Caki2 (cell line): ENCODE measurements around the gene GPR137B. TPM values are rescaled to one million over a fixed set of nuclear protein-coding genes. Genes with fewer than 3 reads are reported as not detected.
"Not testable (repeated sequence)": the region's sequence is repeated elsewhere in the genome, so short reads cannot be mapped to it uniquely, and the experiment has no call there.

Experiments used
- DNase-seq: peaks from one replicate; pipeline ENCODE4 v3.0.0-alpha.2; 2015; ENCODE audit warnings: low read depth
- in situ Hi-C: cut with HindIII; loops from 2 replicates; pipeline ENCODE4 v1.10.0; 2016; ENCODE audit warnings: low sequenced_read_pairs, low pct_unique_long_range_greater_than_20kb, mixed read lengths
- total RNA-seq: library from RNA; depleted of rRNA; stranded (reverse); fragments of >200 nt; shearing (Covaris generic); gene quantifications from 2 replicates; pipeline ENCODE4 v1.2.3, GENCODE V29; 2014; ENCODE audit warnings: low replicate concordance

The GPR137B gene
- total RNA-seq, 1 experiment from 2014 or later = 5.9 TPM

DNA sequence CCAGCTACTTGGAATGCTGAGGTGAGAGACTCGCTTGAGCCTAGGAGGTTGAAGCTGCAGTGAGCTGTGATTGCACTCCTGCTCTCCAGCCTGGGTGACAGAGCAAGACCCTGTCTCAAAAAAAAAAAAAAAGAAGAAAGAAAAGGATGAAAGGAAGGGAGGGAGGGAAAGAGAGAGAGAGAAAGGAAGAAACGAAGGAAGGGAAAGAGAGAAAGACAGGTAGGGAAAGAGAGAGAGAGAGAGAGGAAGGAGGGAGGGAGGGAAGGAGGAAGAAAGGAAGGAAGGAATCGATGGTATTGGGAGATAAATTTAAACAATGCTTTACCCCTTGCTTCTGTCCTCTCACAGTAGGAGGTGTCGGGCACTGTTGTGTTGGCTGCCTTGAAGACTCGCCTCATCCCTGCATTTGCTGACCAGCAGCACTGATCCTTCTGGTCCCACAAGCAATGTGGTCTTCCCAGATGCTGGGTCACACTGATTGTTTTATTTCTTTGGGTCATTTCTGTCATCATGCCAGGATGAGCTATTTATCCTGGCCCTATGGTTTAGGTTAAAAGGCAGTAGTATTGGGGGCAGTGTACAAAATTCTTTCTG lies 30.9 kb downstream of the GPR137B start:
- in situ Hi-C loops = no loop called here
- DNase-seq = no peak

DNA sequence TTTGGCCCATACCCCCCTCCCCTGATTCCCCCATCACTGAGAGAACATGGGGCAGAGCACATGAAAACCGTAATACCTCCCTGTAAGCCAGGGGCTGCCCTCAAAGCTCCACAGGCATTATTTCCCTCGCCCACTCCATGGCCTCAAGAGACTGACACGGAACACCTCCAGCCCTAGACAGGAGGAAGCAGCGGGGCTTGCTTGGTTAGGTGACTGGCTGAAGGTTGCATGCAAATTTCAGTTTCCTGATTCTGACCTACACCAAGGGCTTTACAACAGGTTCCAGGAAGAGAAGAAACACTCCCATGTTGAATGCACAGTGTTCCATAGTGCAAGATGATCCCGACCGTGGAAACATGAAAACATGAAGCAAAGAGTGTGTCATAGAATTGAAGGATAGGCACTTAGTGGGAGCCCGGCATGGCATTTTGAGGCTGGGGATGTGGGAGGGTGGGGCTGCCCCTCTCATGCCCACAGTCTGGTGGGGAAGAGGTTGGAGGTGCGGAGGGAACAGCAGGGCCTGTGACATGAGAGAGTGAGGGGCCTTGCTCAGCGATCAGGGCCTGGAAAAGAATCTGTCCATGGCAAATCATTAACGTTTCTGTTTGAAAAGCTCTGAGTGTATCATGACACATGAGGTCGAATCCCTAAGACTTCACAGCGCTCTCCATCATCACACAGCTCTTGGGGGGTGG lies 33.5 kb downstream of the GPR137B start:
- DNase-seq = no peak
- in situ Hi-C loops = no loop called here

DNA sequence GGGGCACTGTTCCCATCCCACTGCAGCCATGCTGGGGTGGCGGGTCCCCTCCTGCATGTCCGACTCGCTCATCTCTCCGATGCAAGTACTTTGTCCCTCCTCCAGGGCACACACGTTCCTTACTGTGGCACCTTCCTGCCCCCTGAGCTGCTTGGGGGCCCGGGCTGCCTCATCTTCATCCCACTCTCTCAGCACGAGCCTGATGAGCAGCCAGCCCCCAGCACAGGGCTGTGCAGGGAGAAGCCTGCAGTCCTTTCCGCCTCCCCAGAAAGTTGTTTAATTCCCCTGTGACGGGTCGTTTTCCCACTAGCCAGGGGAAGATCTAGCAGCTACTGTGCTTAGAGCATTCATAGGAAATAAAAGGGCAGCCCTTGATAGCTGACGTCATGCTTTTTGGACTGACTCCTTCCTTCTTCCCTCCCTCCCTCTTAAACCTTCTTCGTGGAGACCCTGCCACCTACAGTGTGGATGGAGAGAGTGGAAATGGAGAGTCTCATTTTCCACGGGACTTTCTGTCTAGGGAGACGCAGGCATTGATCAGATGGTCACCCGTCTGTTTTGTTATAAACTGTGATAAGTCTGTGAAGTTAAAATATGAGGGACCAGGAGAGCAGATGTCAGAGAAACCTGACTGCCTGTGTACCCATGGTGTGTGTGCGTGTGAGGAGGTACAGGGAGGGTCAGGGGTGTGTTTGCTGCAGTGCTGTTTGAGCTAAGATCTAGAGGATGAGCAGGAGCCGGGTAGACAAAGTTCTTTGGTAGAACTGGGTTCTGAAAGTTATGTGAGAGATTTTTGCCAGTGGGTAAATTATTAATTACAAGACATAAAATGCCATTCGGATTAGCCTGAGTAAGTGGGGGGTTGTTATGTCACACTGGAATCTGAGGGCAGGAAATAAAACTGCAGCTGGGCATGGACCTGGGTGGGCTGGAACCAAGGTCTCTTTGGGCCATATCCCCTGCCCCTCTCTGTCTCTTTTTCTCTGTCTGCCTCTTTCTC lies 34.3 kb downstream of the GPR137B start:
- in situ Hi-C loops = no loop called here
- peak; percentile 18 for DNase-seq

DNA sequence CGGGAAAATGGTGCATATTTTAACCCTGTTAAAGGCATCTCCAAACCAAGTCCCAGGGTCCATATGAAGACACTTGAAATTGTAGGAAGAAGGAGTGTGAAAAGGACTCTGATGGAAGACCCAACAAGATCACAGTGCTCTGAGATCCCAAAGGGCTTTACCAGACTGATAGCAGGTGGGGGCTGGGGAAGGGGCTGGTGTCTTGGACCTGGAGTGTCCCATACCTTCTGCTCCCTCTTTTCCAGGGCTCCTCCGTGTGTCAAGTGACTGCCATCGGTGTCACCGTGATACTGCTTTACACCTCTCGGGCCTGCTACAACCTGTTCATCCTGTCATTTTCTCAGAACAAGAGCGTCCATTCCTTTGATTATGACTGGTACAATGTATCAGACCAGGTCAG lies 37.3 kb downstream of the GPR137B start:
- in situ Hi-C loops = no loop called here

DNA sequence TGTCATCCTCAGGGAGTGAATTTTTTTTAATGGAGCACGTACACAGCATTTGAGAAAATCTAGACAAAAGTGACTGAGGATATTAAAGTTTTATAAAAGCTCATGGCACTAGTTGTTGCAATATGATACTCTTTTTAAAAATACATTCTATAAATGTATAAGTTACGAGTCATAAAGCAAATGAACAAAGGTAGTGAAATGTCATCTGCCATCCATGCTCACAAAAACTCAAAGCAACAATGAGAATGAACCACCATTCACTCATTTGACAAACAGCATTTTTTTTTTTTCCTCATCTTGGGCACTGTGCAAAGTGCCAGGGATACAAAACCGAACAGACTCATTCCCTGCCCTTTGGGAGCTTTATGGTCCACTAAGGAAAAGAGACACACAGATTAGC lies 38.7 kb downstream of the GPR137B start:
- in situ Hi-C loops = no loop called here
- no peak for DNase-seq

More for the DNA sequence above, 37.3 kb downstream of the GPR137B start:
- DNase-seq = no peak

DNA sequence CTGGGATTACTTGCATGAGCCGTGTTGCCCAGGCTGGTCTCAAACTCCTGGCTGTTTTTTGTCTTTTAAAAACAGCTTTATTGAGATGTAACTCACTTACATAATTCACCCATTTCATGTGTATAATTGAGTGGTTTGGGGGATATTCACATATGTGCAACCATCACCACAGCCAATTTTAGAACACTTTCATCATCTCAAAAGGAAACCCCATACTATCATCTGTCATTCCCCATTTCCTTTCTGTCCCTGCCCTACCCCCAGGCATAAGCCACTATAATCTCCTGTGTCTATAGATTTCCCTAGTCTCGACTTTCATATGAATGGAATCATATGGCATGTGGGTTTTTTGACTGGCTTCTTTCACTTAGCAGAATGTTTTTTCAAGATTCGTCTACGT lies 43.3 kb downstream of the GPR137B start:
- no peak for DNase-seq
- in situ Hi-C loops = no loop called here

DNA sequence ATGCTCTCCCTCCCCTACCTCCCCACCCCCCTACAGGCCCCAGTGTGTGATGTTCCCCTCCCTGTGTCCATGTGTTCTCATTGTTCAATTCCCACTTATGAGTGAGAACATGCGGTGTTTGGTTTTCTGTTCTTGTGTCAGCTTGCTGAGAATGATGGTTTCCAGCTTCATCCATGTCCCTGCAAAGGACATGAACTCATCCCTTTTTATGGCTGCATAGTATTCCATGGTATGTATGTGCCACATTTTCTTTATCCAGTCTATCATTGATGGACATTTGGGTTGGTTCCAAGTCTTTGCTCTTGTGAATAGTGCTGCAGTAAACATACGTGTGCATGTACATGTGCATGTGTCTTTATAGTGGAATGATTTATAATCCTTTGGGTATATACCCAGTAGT lies 44.1 kb downstream of the GPR137B start:
- in situ Hi-C loops, DNase-seq: not testable (repeated sequence)

DNA sequence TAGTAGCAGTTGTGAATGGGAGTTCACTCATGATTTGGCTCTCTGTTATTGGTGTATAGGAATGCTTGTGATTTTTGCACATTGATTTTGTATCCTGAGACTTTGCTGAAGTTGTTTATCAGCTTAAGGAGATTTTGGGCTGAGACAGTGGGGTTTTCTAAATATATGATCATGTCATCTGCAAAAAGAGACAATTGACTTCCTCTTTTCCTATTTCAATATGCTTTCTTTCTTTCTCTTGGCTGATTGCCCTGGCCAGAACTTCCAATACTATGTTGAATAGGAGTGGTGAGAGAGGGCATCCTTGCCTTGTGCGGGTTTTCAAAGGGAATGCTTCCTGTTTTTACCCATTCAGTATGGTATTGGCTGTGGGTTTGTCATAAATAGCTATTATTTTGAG lies 45.7 kb downstream of the GPR137B start:
- DNase-seq, in situ Hi-C loops: not testable (repeated sequence)

DNA sequence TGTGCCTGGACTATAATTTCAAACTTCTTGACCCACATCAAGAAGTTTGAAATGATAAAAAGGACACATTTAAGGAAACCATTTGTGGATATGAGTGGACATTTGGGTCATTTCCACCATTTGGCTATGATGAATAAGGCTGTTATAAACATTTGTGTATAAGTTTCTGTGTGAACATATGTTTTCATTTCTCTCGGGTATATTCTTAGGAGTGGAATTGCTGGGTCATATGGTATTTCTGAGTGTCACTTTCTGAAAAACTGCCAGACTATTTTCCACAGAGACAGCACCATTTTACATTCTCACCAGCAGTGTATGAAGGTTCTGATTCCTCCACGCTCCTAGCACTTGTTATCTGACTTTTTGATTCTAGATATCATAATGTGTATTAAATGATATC lies 50.8 kb downstream of the GPR137B start:
- DNase-seq = no peak
- in situ Hi-C loops = no loop called here

DNA sequence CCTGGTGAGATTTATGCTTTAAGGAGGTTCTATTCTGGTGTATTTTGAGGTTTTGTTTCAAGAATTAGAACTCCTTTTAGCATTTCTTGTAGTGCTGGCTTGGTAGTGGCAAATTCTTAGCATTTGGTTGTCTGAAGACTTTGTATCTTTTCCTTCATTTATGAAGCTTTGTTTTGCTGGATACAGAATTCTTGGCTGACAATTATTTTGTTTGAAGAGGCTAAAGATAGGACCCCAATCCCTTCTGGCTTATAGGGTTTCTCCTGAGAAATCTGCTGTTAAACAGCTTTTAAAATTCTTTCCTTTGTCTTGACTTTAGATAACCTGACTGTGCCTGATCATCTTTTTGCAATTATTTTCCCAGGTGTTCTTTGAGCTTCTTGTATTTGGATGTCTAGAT lies 58.6 kb downstream of the GPR137B start:
- in situ Hi-C loops = no loop called here
- DNase-seq = no peak

DNA sequence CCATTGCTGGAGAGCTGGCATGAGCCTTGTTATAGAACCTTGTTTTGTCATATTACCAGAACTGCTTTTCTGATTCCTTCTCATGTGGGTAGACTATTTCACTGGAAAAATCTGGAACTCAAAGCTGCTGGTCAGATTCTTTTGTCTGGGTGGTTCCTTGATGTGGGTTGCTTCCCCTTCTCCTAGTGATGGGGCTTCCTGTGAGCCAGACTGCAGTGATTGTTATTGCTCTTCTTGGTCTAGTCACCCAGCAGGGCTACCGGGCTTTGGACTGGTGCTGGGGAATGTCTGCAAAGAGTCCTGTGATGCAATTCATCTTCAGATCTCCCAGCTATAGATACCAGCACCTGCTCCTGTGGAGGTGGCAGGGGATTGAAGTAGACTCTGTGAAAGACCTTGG lies 59.4 kb downstream of the GPR137B start:
- no peak for DNase-seq
- in situ Hi-C loops = no loop called here

DNA sequence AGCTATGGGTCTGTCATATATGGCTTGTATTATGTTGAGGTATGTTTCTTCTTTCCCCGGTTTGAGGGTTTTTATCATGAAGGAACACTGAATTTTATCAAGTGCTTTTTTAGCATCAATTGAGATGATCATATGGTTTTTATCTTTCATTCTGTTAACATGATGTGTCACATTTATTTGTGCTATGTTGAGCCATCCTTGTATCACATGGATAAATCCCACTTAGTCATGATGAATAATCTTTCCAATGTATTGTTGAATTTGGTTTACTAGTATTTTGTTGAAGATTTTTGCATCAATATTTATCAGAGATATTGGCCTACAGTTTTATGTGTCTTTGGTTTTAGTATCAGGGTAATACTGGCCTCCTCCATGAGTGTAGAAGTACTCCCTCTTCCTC lies 61.7 kb downstream of the GPR137B start:
- no peak for DNase-seq
- in situ Hi-C loops = no loop called here

DNA sequence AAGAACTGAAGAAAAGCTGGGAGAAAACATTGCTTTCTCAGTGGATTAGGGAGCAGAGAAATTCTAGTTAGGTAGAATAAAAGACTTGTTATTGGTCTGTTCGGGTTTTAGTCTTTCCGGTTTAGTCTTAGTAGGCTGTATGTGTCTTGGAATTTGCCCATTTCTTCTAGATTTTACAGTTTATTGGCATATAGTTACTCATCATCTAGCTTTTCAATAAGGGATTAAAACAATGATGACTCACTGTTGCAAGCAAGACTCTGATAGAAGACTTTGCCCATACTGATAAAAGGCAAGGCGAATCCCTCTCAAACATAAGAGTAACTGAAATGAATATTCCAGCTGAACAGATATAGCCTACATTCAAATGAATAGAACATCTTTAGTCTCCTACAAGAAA lies 62.3 kb downstream of the GPR137B start:
- in situ Hi-C loops = no loop called here
- no peak for DNase-seq

DNA sequence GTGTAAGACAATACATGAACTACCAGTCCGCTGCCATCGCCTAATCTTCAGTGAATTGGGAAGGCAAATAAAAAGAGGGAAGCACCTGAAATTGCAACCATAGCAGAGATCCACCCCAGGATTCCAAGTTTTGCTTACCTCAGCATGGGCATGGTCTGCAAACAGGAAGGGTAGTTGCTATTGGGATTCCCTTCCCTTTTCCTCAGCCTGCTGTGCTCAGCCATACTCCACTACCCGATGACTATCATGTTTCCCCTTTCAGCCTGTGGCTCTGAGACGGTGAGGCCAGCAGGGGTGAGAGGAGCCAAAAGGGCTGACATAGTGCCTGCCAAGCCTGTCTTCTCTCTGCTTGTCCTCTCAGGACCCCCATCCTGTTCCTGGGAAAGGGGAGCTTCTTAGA lies 64.2 kb downstream of the GPR137B start:
- no peak for DNase-seq
- in situ Hi-C loops = no loop called here

DNA sequence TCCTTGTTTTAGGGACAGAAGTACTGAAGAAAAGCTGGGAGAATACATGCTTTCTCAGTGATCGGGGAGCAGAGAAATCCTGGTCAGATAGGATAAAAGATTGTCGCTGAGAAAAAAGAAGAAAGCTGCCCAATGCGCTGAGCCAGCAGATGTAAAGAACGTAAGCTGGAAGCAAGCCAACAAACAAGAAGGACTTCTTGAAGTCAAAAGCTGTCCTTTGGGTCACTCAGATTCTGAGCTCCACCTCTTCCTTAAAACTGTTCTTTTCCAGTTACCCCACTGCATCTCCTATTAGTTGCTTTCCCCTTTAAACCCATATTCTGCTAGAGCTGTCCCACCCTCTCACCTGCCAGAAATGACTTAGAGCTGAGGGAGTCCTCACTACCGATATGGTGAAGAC lies 64.8 kb downstream of the GPR137B start:
- in situ Hi-C loops = no loop called here
- DNase-seq = no peak

DNA sequence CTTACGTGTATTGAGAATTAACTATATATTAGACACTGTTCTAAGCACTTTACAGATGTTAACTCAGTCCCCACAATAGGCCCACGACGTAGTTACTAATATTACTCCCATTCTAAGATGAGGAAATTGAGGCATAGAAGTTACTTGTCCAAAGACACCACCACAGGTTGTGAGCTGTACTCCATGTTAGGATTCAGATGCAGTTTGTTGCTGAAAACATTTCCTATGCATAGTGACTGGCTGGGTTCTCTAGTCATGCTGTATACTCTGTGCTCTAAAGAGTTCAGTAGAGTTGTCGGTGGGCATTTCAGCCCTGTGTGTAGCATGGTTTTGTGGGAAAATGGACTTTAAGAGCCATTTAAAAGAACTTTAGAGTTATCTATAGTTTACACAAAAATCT lies 65.2 kb downstream of the GPR137B start:
- in situ Hi-C loops = no loop called here
- no peak for DNase-seq

DNA sequence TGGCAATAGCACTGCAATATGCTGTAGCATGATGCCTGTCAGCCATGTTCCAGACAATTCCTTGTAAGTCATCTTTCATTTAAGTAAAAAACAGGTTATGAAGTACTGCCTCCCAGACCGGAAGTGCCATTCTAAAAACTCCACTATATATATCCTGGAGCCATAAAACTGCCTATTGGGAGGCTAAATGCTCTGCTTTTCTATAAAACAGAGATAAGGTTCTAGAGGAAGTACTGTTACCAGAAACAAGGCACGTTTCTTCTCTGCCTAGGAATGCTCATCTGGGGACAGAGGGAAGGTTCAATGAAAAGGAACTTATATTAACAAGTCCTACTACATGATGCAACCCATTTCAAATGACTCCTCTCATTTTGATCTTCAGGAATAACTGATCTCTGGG lies 66.8 kb downstream of the GPR137B start:
- in situ Hi-C loops = no loop called here
- no peak for DNase-seq

DNA sequence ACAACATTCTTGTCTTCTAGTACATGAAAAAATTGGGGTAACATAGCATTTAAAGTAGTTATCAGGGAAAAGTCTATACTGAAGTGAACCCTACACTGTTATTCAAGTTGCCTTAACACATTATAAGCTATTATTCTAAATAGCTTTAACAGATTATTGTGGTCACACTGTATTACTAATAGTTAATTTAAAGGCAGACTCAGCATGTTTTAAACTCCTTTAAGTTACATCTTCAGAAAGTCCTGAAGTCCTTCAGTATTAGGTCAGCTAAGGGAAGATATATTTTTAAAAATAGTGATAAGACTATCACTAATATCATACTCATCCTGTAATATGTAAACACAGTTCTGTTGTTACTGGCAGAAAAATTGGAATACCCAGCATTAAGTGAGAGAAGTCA lies 67.4 kb downstream of the GPR137B start:
- in situ Hi-C loops = no loop called here
- DNase-seq = no peak

DNA sequence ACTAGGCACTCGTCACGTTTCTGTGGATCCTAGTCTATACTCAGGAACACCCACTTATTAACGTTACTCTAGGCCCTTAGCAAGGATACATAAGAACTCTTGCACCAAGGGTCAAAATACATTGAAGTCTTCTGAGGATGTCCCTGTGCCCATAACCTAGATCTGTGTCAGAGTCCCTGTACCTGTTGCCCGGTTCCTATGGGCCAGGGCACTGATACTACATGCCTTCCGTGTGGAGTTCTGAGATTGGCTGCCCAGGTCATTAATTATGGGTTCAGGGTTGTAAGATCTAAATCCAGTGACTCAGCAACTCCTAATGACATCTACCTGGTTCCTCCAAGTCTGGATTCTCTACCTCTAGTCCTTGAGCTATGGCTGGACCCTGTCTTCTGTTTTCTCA lies 69.5 kb downstream of the GPR137B start:
- DNase-seq = no peak
- in situ Hi-C loops = no loop called here
